HepG2 (cell line): ENCODE measurements around the gene VEZF1. TPM values are rescaled to one million over a fixed set of nuclear protein-coding genes. Genes with fewer than 3 reads are reported as not detected.

Experiments used
- FOXO1 ChIP-seq: sonication (generic); formaldehyde crosslinking; IDR thresholded peaks from 2 replicates; pipeline ENCODE4 v1.4.0; 2020; ENCODE audit warnings: missing genetic modification reagents
- MIER2 ChIP-seq: IDR thresholded peaks from 2 replicates; pipeline ENCODE4 v1.6.1; 2016; ENCODE audit warnings: missing biosample characterization, missing genetic modification reagents
- PLRG1 ChIP-seq: fragments of 450-650 bp; conservative IDR thresholded peaks from 2 replicates; pipeline ENCODE4 v1.6.1; 2016
- PLSCR1 ChIP-seq: sonication (generic); formaldehyde crosslinking; IDR thresholded peaks from 2 replicates; pipeline ENCODE4 v1.5.0; 2020; ENCODE audit warnings: missing genetic modification reagents, mild to moderate bottlenecking, borderline replicate concordance
- PRDM10 ChIP-seq: sonication (generic); formaldehyde crosslinking; IDR thresholded peaks from 2 replicates; pipeline ENCODE4 v1.4.0; 2020; ENCODE audit warnings: low read depth, missing genetic modification reagents
- PRDM4 ChIP-seq: sonication (generic); formaldehyde crosslinking; IDR thresholded peaks from 2 replicates; pipeline ENCODE4 v1.9.0; 2021; ENCODE audit warnings: missing genetic modification reagents, borderline replicate concordance
- SATB2 ChIP-seq: sonication (generic); formaldehyde crosslinking; IDR thresholded peaks from 2 replicates; pipeline ENCODE4 v1.5.0; 2020; ENCODE audit warnings: missing genetic modification reagents
- SCMH1 ChIP-seq: sonication (generic); formaldehyde crosslinking; IDR thresholded peaks from 2 replicates; pipeline ENCODE4 v1.9.0; 2021; ENCODE audit warnings: missing genetic modification reagents, mild to moderate bottlenecking, borderline replicate concordance
- SNAPC4 ChIP-seq: sonication (generic); formaldehyde crosslinking; IDR thresholded peaks from 2 replicates; pipeline ENCODE4 v1.4.0; 2020; ENCODE audit warnings: mild to moderate bottlenecking, missing genetic modification reagents
- TCF7 ChIP-seq: sonication (generic); IDR thresholded peaks from 2 replicates; pipeline ENCODE4 v1.6.1; 2016; ENCODE audit warnings: antibody characterized with exemption, low read depth
- ZNF362 ChIP-seq: sonication (generic); formaldehyde crosslinking; IDR thresholded peaks from 2 replicates; pipeline ENCODE4 v1.4.0; 2020; ENCODE audit warnings: missing genetic modification reagents, mild to moderate bottlenecking, borderline replicate concordance
- ZNF431 ChIP-seq: sonication (generic); formaldehyde crosslinking; IDR thresholded peaks from 2 replicates; pipeline ENCODE4 v1.9.0; 2022; ENCODE audit warnings: missing genetic modification reagents, low read depth, mild to moderate bottlenecking, borderline replicate concordance
- ZNF605 ChIP-seq: sonication (generic); formaldehyde crosslinking; IDR thresholded peaks from 2 replicates; pipeline ENCODE4 v1.8.0; 2022; ENCODE audit warnings: mild to moderate bottlenecking, missing genetic modification reagents
- ZNF740 ChIP-seq: sonication (generic); formaldehyde crosslinking; IDR thresholded peaks from 2 replicates; pipeline ENCODE4 v1.4.0; 2020; ENCODE audit warnings: missing genetic modification reagents
- polyA plus RNA-seq, 8 experiments: library from polyadenylated mRNA; depleted of rRNA in 3 of 8; stranded (reverse) in 7 of 8; unstranded in 1 of 8; fragments of >200 nt; fragmentation: Illumina TruSeq in 4 of 8; extraction: Trizol in 4 of 8; gene quantifications; 2 replicates each; pipeline versions ENCODE4 v1.2.1 to v1.2.3, GENCODE V29; 2011 to 2016; ENCODE audit warnings: low read depth in 4 of 8, missing spikeins in 1 of 8, mixed read lengths in 1 of 8; ENCODE audit not compliant: insufficient read depth in 1 of 8
- total RNA-seq, 5 experiments: library from RNA; depleted of rRNA; stranded (reverse); fragments of >200 nt; fragmentation: Illumina TruSeq; extraction: Trizol; gene quantifications; 2 replicates each; pipeline ENCODE4 v1.2.3, GENCODE V29; 2016; ENCODE audit warnings: low read depth in 1 of 5

Gene VEZF1
- total and polyA plus RNA-seq, 2 of the 13 experiments (the other 11 are each of a cell fraction or from before 2014, with no cell fraction given) = 45.9 to 49.7 TPM

GRCh38 chr17:57938061-57938502, 50.0 kb downstream of the VEZF1 start (continued):
- TF ChIP-seq PRDM4 (CRISPR knock-in tag) (no peak), SATB2 (CRISPR knock-in tag) (no peak), ZNF362 (CRISPR knock-in tag) (no peak), PLRG1 (no peak), ZNF431 (0 out of 2 replicates have a peak, but pooled peaks have one; percentile 30), ZNF605 (CRISPR knock-in tag) (no peak), FOXO1 (peak; percentile 76; the same call in 1 of the 2 replicates), TCF7 (no peak), SCMH1 (no peak), MIER2 (CRISPR knock-in tag) (peak; percentile 66; the same call in 1 of the 2 replicates), SNAPC4 (CRISPR knock-in tag) (no peak), PRDM10 (CRISPR knock-in tag) (peak; percentile 46; the same call in 1 of the 2 replicates), ZNF740 (CRISPR knock-in tag) (no peak), PLSCR1 (CRISPR knock-in tag) (no peak)
